Measurements from ENCODE around the gene SYNGR2.

DNA sequence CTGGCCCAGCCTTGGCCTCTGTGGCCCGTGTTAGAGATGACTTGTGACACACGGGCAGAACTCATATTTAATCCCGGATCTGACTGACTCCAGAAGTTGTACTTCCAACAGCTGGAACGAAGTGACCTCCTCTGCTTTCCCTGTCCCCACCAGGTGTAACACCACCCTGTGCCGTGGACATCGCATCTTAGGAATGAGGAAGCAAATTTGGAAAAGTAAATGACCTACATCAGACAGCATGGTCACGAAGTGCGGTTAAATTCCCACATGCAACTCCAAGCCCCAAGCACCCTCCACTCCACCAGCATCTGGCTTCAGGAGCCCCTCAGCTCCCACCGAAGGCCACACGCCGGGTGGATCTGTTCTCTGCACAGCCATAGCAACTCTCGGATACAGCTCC lies 15.5 kb downstream of the SYNGR2 start:
- TF ChIP-seq GABPA (IDR thresholded peaks at IDR 0.05; ENCODE audit: borderline replicate concordance, insufficient read depth, low read length) (no peak), CBX5 (IDR thresholded peaks at IDR 0.05; ENCODE audit: low read depth, low read length) (no peak), EP300 (IDR thresholded peaks at IDR 0.05; ENCODE audit: borderline replicate concordance in 1 of 2, low read depth in 2 of 2, low read length in 2 of 2) (no peak), EZH2 (IDR thresholded peaks at IDR 0.05; ENCODE audit: low read depth, low read length, severe bottlenecking) (no peak), TAF1 (IDR thresholded peaks at IDR 0.05; ENCODE audit: low read depth, low read length) (no peak), SRF (IDR thresholded peaks at IDR 0.05; ENCODE audit: low read depth, low read length) (no peak), CEBPB (IDR thresholded peaks at IDR 0.05; ENCODE audit: low read depth, low read length) (no peak)

Data from H1 (cell line).